ENCODE data around the gene ATRAID. TPM values are rescaled to one million over a fixed set of nuclear protein-coding genes. Genes with fewer than 3 reads are reported as not detected.
A peak's percentile ranks its signal among the peaks of the same experiment; 100 is the strongest.

Gene ATRAID
- total RNA-seq, 6 donors from 2014 or later: 53.4 to 126 (median 112) TPM

GRCh38 chr2:27264253-27264752 is 52.5 kb downstream of the ATRAID start:
- 1 to 2% methylated on average over 13 to 38 of the region's 38 CpGs for WGBS, 2 donors
- no peak overlapping the region for H3K27ac ChIP-seq
- H3K36me3 ChIP-seq: no peaks in the 10 kb centered on the region
- H3K27me3 ChIP-seq: peaks cover 1 to 41% (median 28%) of the 10 kb centered on the region in 4 donors
- peaks cover 33 to 43% (median 36%) of the 10 kb centered on the region in 4 donors for H3K4me1 ChIP-seq
- H3K4me3 ChIP-seq: peak overlapping the region in 3 of 4 donors; percentile 37 to 60 (median 42)
- DNase-seq (peak in 1 of 2 donors; percentile 83), ATAC-seq (ENCODE audit: low FRiP score in 2 of 2) (peak in 1 of 2 donors; percentile 37)
- TF ChIP-seq POLR2AphosphoS5 (IDR thresholded peaks at IDR 0.05) (no peak), EP300 (IDR thresholded peaks at IDR 0.05) (no peak), POLR2A (IDR thresholded peaks at IDR 0.05) (no peak), CTCF (IDR thresholded peaks at IDR 0.05) (no peak)
- no peaks in the 10 kb centered on the region for H3K9me3 ChIP-seq

DNA sequence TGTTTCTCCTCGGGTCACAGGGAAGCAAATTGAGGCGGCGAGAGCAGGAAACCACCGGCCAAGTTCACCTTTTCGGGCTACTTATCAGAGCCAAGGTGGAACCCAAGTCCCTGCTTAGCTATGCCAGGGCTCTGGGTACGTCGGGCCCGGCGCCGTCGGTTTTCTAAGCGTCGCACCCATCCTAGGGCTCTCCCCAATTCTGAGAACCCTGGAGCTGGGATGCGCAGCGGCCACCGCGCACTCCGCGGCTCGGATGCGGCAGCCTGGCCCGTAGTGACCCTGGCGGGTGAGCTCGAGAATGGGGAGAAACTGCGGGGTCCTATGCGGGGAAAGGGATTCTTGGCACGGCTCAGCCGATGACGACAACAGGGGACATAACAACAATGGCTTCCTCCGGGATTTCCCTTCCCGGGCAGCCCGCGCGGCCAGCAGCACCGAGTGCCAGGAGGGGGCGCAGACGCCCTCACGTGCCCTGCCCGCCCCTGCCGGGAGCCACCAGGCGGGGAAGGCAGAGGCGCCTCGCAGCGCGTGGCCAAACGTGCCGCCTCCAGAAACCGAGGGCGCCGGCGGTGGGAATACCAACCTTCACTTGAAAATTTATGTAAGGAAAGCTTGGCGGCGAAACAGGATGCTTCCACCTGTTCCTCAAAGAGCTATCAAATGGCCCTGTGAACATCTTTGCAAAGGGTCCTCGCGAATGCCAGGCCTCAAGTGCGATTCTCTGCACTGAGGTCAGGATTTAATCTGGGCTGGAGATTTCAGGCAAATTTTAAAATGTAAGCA is 53.1 kb downstream of the ATRAID start:
- TF ChIP-seq EP300 (IDR thresholded peaks at IDR 0.05): no peak
- TF ChIP-seq POLR2AphosphoS5 (IDR thresholded peaks at IDR 0.05): peak in 1 of 2 donors; percentile 37
- peak; percentile 43 to 77 (median 58) for TF ChIP-seq CTCF (IDR thresholded peaks at IDR 0.05)
- no peak overlapping the region for H3K27ac ChIP-seq
- peak; percentile 64 to 92 for DNase-seq
- peak; percentile 65 to 74 for ATAC-seq (ENCODE audit: low FRiP score in 2 of 2)
- WGBS, 2 donors: 6 to 10% methylated on average over 9 to 56 of the region's 56 CpGs
- H3K4me3 ChIP-seq: peak overlapping the region in 3 of 4 donors; percentile 37 to 60 (median 42)
- H3K4me1 ChIP-seq: peaks cover 33 to 43% (median 36%) of the 10 kb centered on the region in 4 donors
- H3K9me3 ChIP-seq: no peaks in the 10 kb centered on the region
- H3K36me3 ChIP-seq: no peaks in the 10 kb centered on the region
- peaks cover 1 to 39% (median 28%) of the 10 kb centered on the region in 4 donors for H3K27me3 ChIP-seq

DNA sequence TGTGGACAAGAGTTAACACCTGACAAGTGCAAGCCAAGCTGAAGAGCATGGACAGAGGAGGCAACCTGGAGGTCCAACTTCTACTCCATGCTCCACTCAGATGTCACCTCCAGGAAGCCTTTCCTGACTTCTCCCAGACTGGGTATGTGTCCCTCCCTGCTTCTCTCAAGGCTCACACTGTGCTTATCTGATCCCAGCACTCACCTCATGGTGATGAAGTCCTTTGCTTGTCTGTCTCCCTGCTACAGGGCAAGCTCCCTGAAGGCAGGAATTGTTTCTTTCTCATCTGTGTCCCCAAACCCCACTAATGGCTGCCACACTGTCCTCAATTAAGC is 53.7 kb downstream of the ATRAID start:
- no peak for ATAC-seq (ENCODE audit: low FRiP score in 2 of 2)
- Histone ChIP-seq H3K36me3 (no peaks in the 10 kb centered on the region), H3K4me3 (no peak overlapping the region), H3K27me3 (peaks cover 1 to 39% (median 28%) of the 10 kb centered on the region in 4 donors), H3K4me1 (peaks cover 33 to 43% (median 36%) of the 10 kb centered on the region in 4 donors), H3K27ac (no peak overlapping the region), H3K9me3 (no peaks in the 10 kb centered on the region)
- TF ChIP-seq CTCF (IDR thresholded peaks at IDR 0.05) (no peak), EP300 (IDR thresholded peaks at IDR 0.05) (no peak), POLR2AphosphoS5 (IDR thresholded peaks at IDR 0.05) (no peak), POLR2A (IDR thresholded peaks at IDR 0.05) (no peak)
- DNase-seq: no peak

Other genes with a start within 250 kb of the ATRAID start
- 10 to 100 TPM; 13.5 to 61.8 (median 20.1) TPM for gene MAPRE3, start 241.4 kb upstream of the ATRAID start, total RNA-seq
- gene TMEM214, start 179.1 kb upstream of the ATRAID start, total RNA-seq: 100 to 1,000 TPM in 1 of 6 donors, 10 to 100 TPM in 5; 42.5 to 176 (median 62.0) TPM
- 10 to 100 TPM in 5 of 6 donors, 1 to 10 TPM in 1; 7.8 to 17.6 (median 14.3) TPM for gene AGBL5, start 160.4 kb upstream of the ATRAID start, total RNA-seq
- gene OST4, start 140.4 kb upstream of the ATRAID start, total RNA-seq: 100 to 1,000 TPM in 5 of 6 donors, 10 to 100 TPM in 1; 90.4 to 265 (median 176) TPM
- 100 to 1,000 TPM in 2 of 6 donors, 10 to 100 TPM in 4; 20.7 to 158 (median 49.0) TPM for gene EMILIN1, start 133.4 kb upstream of the ATRAID start, total RNA-seq
- gene KHK, start 125.3 kb upstream of the ATRAID start, total RNA-seq: 10 to 100 TPM in 1 of 6 donors, 1 to 10 TPM in 5; 2.4 to 10.4 (median 6.3) TPM
- 1 to 10 TPM in 2 of 6 donors, under 1 TPM in 1, not detected in 3; 0.79 to 1.2 (median 1.0) TPM for gene CGREF1, start 92.9 kb upstream of the ATRAID start, total RNA-seq
- under 1 TPM in 3 of 6 donors, not detected in 3; 0.10 to 0.30 (median 0.11) TPM for gene ABHD1, start 88.2 kb upstream of the ATRAID start, total RNA-seq
- gene PREB, start 77.4 kb upstream of the ATRAID start, total RNA-seq: 100 to 1,000 TPM in 1 of 6 donors, 10 to 100 TPM in 5; 45.7 to 102 (median 66.0) TPM
- gene PRR30, start 72.6 kb upstream of the ATRAID start, total RNA-seq: not detected
- gene TCF23, start 63.0 kb upstream of the ATRAID start, total RNA-seq: under 1 TPM in 2 of 6 donors, not detected in 4; 0.13 to 0.20 TPM
- 10 to 100 TPM; 13.6 to 29.6 (median 21.0) TPM for gene SLC5A6, start 227 bp downstream of the ATRAID start, total RNA-seq
- gene CAD, start 5.3 kb downstream of the ATRAID start, total RNA-seq: 10 to 100 TPM; 19.8 to 66.0 (median 33.5) TPM
- gene SLC30A3, start 51.0 kb downstream of the ATRAID start, total RNA-seq: 1 to 10 TPM in 4 of 6 donors, under 1 TPM in 2; 0.20 to 2.3 (median 1.2) TPM
- not detected for gene DNAJC5G, start 63.4 kb downstream of the ATRAID start, total RNA-seq
- under 1 TPM in 1 of 6 donors, not detected in 5; 0.49 TPM for gene TRIM54, start 70.4 kb downstream of the ATRAID start, total RNA-seq
- 10 to 100 TPM in 2 of 6 donors, 1 to 10 TPM in 4; 2.6 to 81.7 (median 4.6) TPM for gene UCN, start 96.4 kb downstream of the ATRAID start, total RNA-seq
- 10 to 100 TPM; 51.2 to 99.3 (median 75.9) TPM for gene MPV17, start 111.1 kb downstream of the ATRAID start, total RNA-seq
- 100 to 1,000 TPM in 1 of 6 donors, 10 to 100 TPM in 5; 43.9 to 104 (median 48.9) TPM for gene GTF3C2, start 144.7 kb downstream of the ATRAID start, total RNA-seq
- gene EIF2B4, start 158.3 kb downstream of the ATRAID start, total RNA-seq: 10 to 100 TPM; 24.8 to 48.2 (median 29.8) TPM
- gene SNX17, start 158.6 kb downstream of the ATRAID start, total RNA-seq: 100 to 1,000 TPM in 3 of 6 donors, 10 to 100 TPM in 3; 69.1 to 142 (median 113) TPM
- gene ZNF513, start 168.7 kb downstream of the ATRAID start, total RNA-seq: 10 to 100 TPM in 5 of 6 donors, 1 to 10 TPM in 1; 9.3 to 31.4 (median 18.0) TPM
- 10 to 100 TPM; 39.8 to 60.6 (median 55.3) TPM for gene PPM1G, start 197.6 kb downstream of the ATRAID start, total RNA-seq
- gene NRBP1, start 216.6 kb downstream of the ATRAID start, total RNA-seq: 10 to 100 TPM; 46.5 to 81.5 (median 62.5) TPM
- 10 to 100 TPM; 13.8 to 39.7 (median 31.0) TPM for gene KRTCAP3, start 230.3 kb downstream of the ATRAID start, total RNA-seq

Measured in upper lobe of left lung (tissue), 6 donors.